PC-3 (cell line): ENCODE results near the gene E2F8. TPM values are rescaled to one million over a fixed set of nuclear protein-coding genes. Genes with fewer than 3 reads are reported as not detected.

Experiments
- ATAC-seq: fragments of 200-7000 bp; cut with Tn5 transposase; 2 replicates; pipeline ENCODE4 v1.9.1; 2020; ENCODE audit warnings: mild to moderate bottlenecking, moderate library complexity
- BruUV-seq: library from RNA; stranded (reverse); fragments of 400-500 nt; replicated peaks from 2 replicates; lab custom pipeline; 2021; lab: Mats Ljungman, UMichigan
- CTCF ChIA-PET: fragments of 300-600 bp; sonication (Branson Sonifier 250); formaldehyde crosslinking; loops from one replicate; lab custom pipeline; 2022; ENCODE audit warnings: antibody characterized with exemption; lab: Charles Lee
- POLR2A ChIA-PET: fragments of 300-600 bp; sonication (Branson Sonifier 250); formaldehyde crosslinking; loops from one replicate; lab custom pipeline; 2022; ENCODE audit warnings: antibody characterized with exemption; ENCODE audit not compliant: unreplicated experiment; lab: Charles Lee
- DNase-seq: peaks from one replicate; pipeline ENCODE4 v3.0.0-alpha.2; 2015
- H2AFZ ChIP-seq: fragments of 300-600 bp; sonication (generic); 2 replicates; pipeline ENCODE4 v1.6.0; 2016; ENCODE audit warnings: antibody characterized with exemption, low read length
- H3F3A ChIP-seq: fragments of 300-600 bp; sonication (generic); one replicate; pipeline ENCODE4 v1.6.0; 2017; ENCODE audit warnings: antibody characterized with exemption, low read length, control low read depth, mild to moderate bottlenecking; ENCODE audit not compliant: unreplicated experiment
- H3K27ac ChIP-seq: fragments of 300-600 bp; sonication (generic); 2 replicates; pipeline ENCODE4 v1.5.1; 2016; ENCODE audit warnings: mild to moderate bottlenecking, low read length
- H3K27me3 ChIP-seq: fragments of 300-600 bp; sonication (generic); 2 replicates; pipeline ENCODE4 v1.6.1; 2016; ENCODE audit warnings: low read length, mixed read lengths
- H3K36me3 ChIP-seq: fragments of 300-600 bp; sonication (generic); 2 replicates; pipeline ENCODE4 v1.6.1; 2016; ENCODE audit warnings: low read depth, mixed run types, low read length, mixed read lengths
- H3K4me1 ChIP-seq: fragments of 300-600 bp; sonication (generic); 2 replicates; pipeline ENCODE4 v1.5.1; 2016; ENCODE audit warnings: low read length; ENCODE audit not compliant: insufficient read depth
- H3K4me2 ChIP-seq: fragments of 300-600 bp; sonication (generic); 2 replicates; pipeline ENCODE4 v1.6.0; 2016; ENCODE audit warnings: low read length
- H3K4me3 ChIP-seq: fragments of 300-600 bp; sonication (generic); 2 replicates; pipeline ENCODE4 v1.5.1; 2016; ENCODE audit warnings: mild to moderate bottlenecking, low read length, mixed read lengths
- H3K79me2 ChIP-seq: fragments of 300-600 bp; sonication (generic); 2 replicates; pipeline ENCODE4 v1.6.1; 2017; ENCODE audit warnings: low read length, mixed read lengths
- H3K9ac ChIP-seq: fragments of 300-600 bp; sonication (generic); 2 replicates; pipeline ENCODE4 v1.6.0; 2016; ENCODE audit warnings: mild to moderate bottlenecking, low read length
- H3K9me2 ChIP-seq: fragments of 300-600 bp; sonication (generic); replicated peaks from 2 replicates; pipeline ENCODE4 v1.6.1; 2016; ENCODE audit warnings: mixed run types, low read length, mixed read lengths
- H3K9me3 ChIP-seq: fragments of 300-600 bp; sonication (generic); 2 replicates; pipeline ENCODE4 v1.6.1; 2016; ENCODE audit warnings: low read length, mixed read lengths
- H4K20me1 ChIP-seq: fragments of 300-600 bp; sonication (generic); 2 replicates; pipeline ENCODE4 v1.6.1; 2016; ENCODE audit warnings: low read length, mixed read lengths
- CTCF ChIP-seq: fragments of 300-600 bp; sonication (generic); conservative IDR thresholded peaks from 2 replicates; pipeline ENCODE4 v1.5.1; 2017; ENCODE audit warnings: antibody characterized with exemption, low read depth, mild to moderate bottlenecking, low read length
- EZH2 ChIP-seq: fragments of 300-600 bp; sonication (generic); IDR thresholded peaks from one replicate; pipeline ENCODE4 v1.6.1; 2017; ENCODE audit warnings: antibody characterized with exemption, mild to moderate bottlenecking, low read length; ENCODE audit not compliant: unreplicated experiment
- EZH2phosphoT487 ChIP-seq: fragments of 300-600 bp; sonication (generic); IDR thresholded peaks from 2 replicates; pipeline ENCODE4 v1.6.1; 2018; ENCODE audit warnings: mild to moderate bottlenecking, antibody characterized with exemption, low read length, borderline replicate concordance
- intact Hi-C: fragments of 100-400 bp; cut with micrococcal nuclease; formaldehyde crosslinking; loops from 2 replicates; pipeline ENCODE4 v1.9.0; 2023
- total RNA-seq: library from RNA; depleted of rRNA; stranded (reverse); fragments of >200 nt; gene quantifications from 2 replicates; pipeline ENCODE4 v1.2.3, GENCODE V29; 2014

E2F8 gene
- total RNA-seq, 1 experiment from 2014 or later = 11.9 TPM

GRCh38 chr11:19191530-19192169 lies 49.1 kb downstream of the E2F8 start:
- Histone ChIP-seq H3F3A (no peaks in the 10 kb centered on the region), H3K9ac (no peak overlapping the region), H4K20me1 (no peaks in the 10 kb centered on the region), H3K9me3 (no peaks in the 10 kb centered on the region), H3K9me2 (no peaks in the 10 kb centered on the region), H3K27me3 (no peaks in the 10 kb centered on the region), H3K4me2 (no peak overlapping the region), H2AFZ (no peak overlapping the region), H3K27ac (no peak overlapping the region), H3K4me1 (no peaks in the 10 kb centered on the region), H3K36me3 (no peaks in the 10 kb centered on the region), H3K79me2 (no peaks in the 10 kb centered on the region), H3K4me3 (no peak overlapping the region)
- BruUV-seq = no TSS peak
- CTCF ChIA-PET = no interaction called here
- TF ChIP-seq EZH2phosphoT487 (no peak), EZH2 (no peak), CTCF (no peak)
- POLR2A ChIA-PET = no interaction called here
- DNase-seq = no peak
- ATAC-seq = no peak
- intact Hi-C loops = no loop called here

GRCh38 chr11:19187833-19188258 lies 52.9 kb downstream of the E2F8 start:
- no peaks in the 10 kb centered on the region for H3K9me3 ChIP-seq
- ChIA-PET POLR2A (no interaction called here), CTCF (no interaction called here)
- no peak overlapping the region for H2AFZ ChIP-seq
- H3K27me3 ChIP-seq = no peaks in the 10 kb centered on the region
- peak; percentile 11 for DNase-seq
- no peak for TF ChIP-seq CTCF
- TF ChIP-seq EZH2phosphoT487 = no peak
- no peak for TF ChIP-seq EZH2
- no peaks in the 10 kb centered on the region for H3K4me1 ChIP-seq
- no peaks in the 10 kb centered on the region for H4K20me1 ChIP-seq
- no peak overlapping the region for H3K4me2 ChIP-seq
- H3K9ac ChIP-seq = no peak overlapping the region
- ATAC-seq = peak; percentile 63
- no peaks in the 10 kb centered on the region for H3K9me2 ChIP-seq
- intact Hi-C loops = no loop called here
- no TSS peak for BruUV-seq
- H3K79me2 ChIP-seq = no peaks in the 10 kb centered on the region
- H3F3A ChIP-seq = no peaks in the 10 kb centered on the region
- no peaks in the 10 kb centered on the region for H3K36me3 ChIP-seq
- H3K4me3 ChIP-seq = no peak overlapping the region
- H3K27ac ChIP-seq = 0 out of 2 replicates have a peak overlapping the region, but pooled peaks have one; percentile 16

GRCh38 chr11:19187114-19187832 lies 53.5 kb downstream of the E2F8 start:
- ATAC-seq = peak; percentile 46
- Histone ChIP-seq H2AFZ (no peak overlapping the region), H3F3A (no peaks in the 10 kb centered on the region), H3K4me1 (no peaks in the 10 kb centered on the region), H3K9ac (no peak overlapping the region), H3K4me2 (no peak overlapping the region), H4K20me1 (no peaks in the 10 kb centered on the region), H3K27me3 (no peaks in the 10 kb centered on the region), H3K79me2 (no peaks in the 10 kb centered on the region), H3K9me3 (no peaks in the 10 kb centered on the region), H3K9me2 (no peaks in the 10 kb centered on the region), H3K36me3 (no peaks in the 10 kb centered on the region), H3K27ac (0 out of 2 replicates have a peak overlapping the region, but pooled peaks have one; percentile 16), H3K4me3 (no peak overlapping the region)
- POLR2A ChIA-PET = no interaction called here
- no peak for DNase-seq
- no peak for TF ChIP-seq EZH2phosphoT487
- CTCF ChIA-PET = no interaction called here
- no TSS peak for BruUV-seq
- intact Hi-C loops = no loop called here
